A549 (cell line): ENCODE measurements around the gene SPNS2. TPM values are rescaled to one million over a fixed set of nuclear protein-coding genes. Genes with fewer than 3 reads are reported as not detected.
A peak's percentile ranks its signal among the peaks of the same experiment; 100 is the strongest.

Source experiments
- ATAC-seq, 2 experiments: fragments of 200-7000 bp in 1 of 2; fragments of >200 bp in 1 of 2; cut with Nextera tagmentation in 1 of 2; cut with Tn5 transposase in 1 of 2; 3 replicates each; pipeline versions ENCODE4 v1.8.0 to v1.9.1; 2018 to 2020; ENCODE audit warnings: mild to moderate bottlenecking in 1 of 2, moderate library complexity in 1 of 2
- CTCF ChIA-PET: fragments of 300-600 bp; sonication (Branson Sonifier 250); formaldehyde crosslinking; extraction: SDS; loops from one replicate; lab custom pipeline; 2021; ENCODE audit warnings: antibody characterized with exemption, inconsistent platforms; lab: Yijun Ruan, JAX
- POLR2A ChIA-PET: fragments of 350-600 bp; formaldehyde crosslinking; extraction: SDS; loops from one replicate; lab custom pipeline; 2021; ENCODE audit warnings: antibody characterized with exemption, inconsistent platforms; lab: Yijun Ruan, JAX
- DNase-seq, 2 experiments: peaks; one replicate each; pipeline versions ENCODE4 v3.0.0 to v3.0.0-alpha.2; 2011 to 2016; ENCODE audit warnings: low read depth in 1 of 2, low spot score in 1 of 2
- FAIRE-seq: peaks from 2 replicates; lab custom pipeline; 2011; peaks lifted over from hg19 to GRCh38; lab: Jason Lieb, UNC
- H3K27ac ChIP-seq, 2 experiments: fragments of >200 bp; sonication (Bioruptor Twin); formaldehyde crosslinking; 3 replicates each; pipeline ENCODE4 v1.5.1; 2016 to 2017
- H3K4me1 ChIP-seq: fragments of >200 bp; sonication (Bioruptor Twin); formaldehyde crosslinking; 3 replicates; pipeline ENCODE4 v1.6.1; 2016
- H3K4me2 ChIP-seq: fragments of >200 bp; sonication (Bioruptor Twin); formaldehyde crosslinking; 3 replicates; pipeline ENCODE4 v1.6.1; 2016
- H3K4me3 ChIP-seq: fragments of >200 bp; sonication (Bioruptor Twin); formaldehyde crosslinking; 3 replicates; pipeline ENCODE4 v1.5.1; 2016
- H3K9me3 ChIP-seq: fragments of >200 bp; sonication (Bioruptor Twin); formaldehyde crosslinking; 3 replicates; pipeline ENCODE4 v1.6.1; 2016
- ATOH8 ChIP-seq: fragments of 250-450 bp; sonication (Bioruptor Pico); IDR thresholded peaks from 2 replicates; pipeline ENCODE4 v1.5.0; 2020; ENCODE audit warnings: low read depth, mild to moderate bottlenecking, moderate library complexity
- E2F6 ChIP-seq: IDR thresholded peaks from 2 replicates; pipeline ENCODE4 v1.6.1; 2012; ENCODE audit warnings: low read depth, borderline replicate concordance
- EHF ChIP-seq: fragments of 250-450 bp; sonication (Bioruptor Pico); IDR thresholded peaks from 2 replicates; pipeline ENCODE4 v1.5.0; 2020; ENCODE audit warnings: mild to moderate bottlenecking
- FOSB ChIP-seq: fragments of 250-450 bp; sonication (Bioruptor Pico); IDR thresholded peaks from 2 replicates; pipeline ENCODE4 v1.5.0; 2020; ENCODE audit warnings: mild to moderate bottlenecking, moderate library complexity
- HMGXB4 ChIP-seq: fragments of 250-450 bp; sonication (Bioruptor Pico); IDR thresholded peaks from 2 replicates; pipeline ENCODE4 v1.5.0; 2021; ENCODE audit warnings: mild to moderate bottlenecking, moderate library complexity, borderline replicate concordance
- HOXB13 ChIP-seq: fragments of 250-450 bp; sonication (Bioruptor Pico); IDR thresholded peaks from 2 replicates; pipeline ENCODE4 v1.5.0; 2020; ENCODE audit warnings: low read depth, mild to moderate bottlenecking, moderate library complexity
- KDM1A ChIP-seq: fragments of 200-600 bp; sonication (generic); IDR thresholded peaks from 2 replicates; pipeline ENCODE4 v1.6.1; 2016; ENCODE audit warnings: low read depth, mild to moderate bottlenecking
- KDM5A ChIP-seq: fragments of 200-600 bp; sonication (generic); IDR thresholded peaks from 2 replicates; pipeline ENCODE4 v1.6.1; 2016; ENCODE audit warnings: antibody characterized with exemption, mild to moderate bottlenecking
- MAX ChIP-seq: IDR thresholded peaks from 2 replicates; pipeline ENCODE4 v1.6.1; 2012
- NFE2L2 ChIP-seq: fragments of 150-350 bp; conservative IDR thresholded peaks from 2 replicates; pipeline ENCODE4 v1.6.1; 2014; ENCODE audit warnings: low read length
- PBX3 ChIP-seq: IDR thresholded peaks from 2 replicates; pipeline ENCODE4 v1.6.1; 2012
- POLR2AphosphoS2 ChIP-seq: conservative IDR thresholded peaks from 2 replicates; pipeline ENCODE4 v1.6.1; 2012; ENCODE audit warnings: low read length, improper control_type of control experiment, inconsistent platforms
- TFCP2L1 ChIP-seq: fragments of 250-450 bp; sonication (Bioruptor Pico); IDR thresholded peaks from 2 replicates; pipeline ENCODE4 v1.5.0; 2021; ENCODE audit warnings: mild to moderate bottlenecking
- TP53 ChIP-seq: fragments of 250-450 bp; sonication (Bioruptor Pico); IDR thresholded peaks from 2 replicates; pipeline ENCODE4 v1.5.0; 2021; ENCODE audit warnings: mild to moderate bottlenecking, moderate library complexity
- WGBS: methylation state at CpG from one replicate; pipeline ENCODE4 v1.1.6; 2017; ENCODE audit errors: missing lambda C conversion rate; 5-methylcytosine and 5-hydroxymethylcytosine counted together
- polyA plus RNA-seq, 4 experiments: library from polyadenylated mRNA; depleted of rRNA in 3 of 4; stranded (reverse); fragments of >200 nt; fragmentation: RNase III in 1 of 4; extraction: RNeasy Plus Mini Kit Qiagen cat#74134 plus additional on column Dnase treatment in 1 of 4; gene quantifications; 2 replicates in 3 of 4; 3 replicates in 1 of 4; pipeline ENCODE4 v1.2.3, GENCODE V29; 2011 to 2017
- TF ChIP-seq, protein P1 (sequence below): fragments of >200 bp; sonication (Bioruptor Twin); formaldehyde crosslinking; IDR thresholded peaks from 3 replicates; pipeline ENCODE4 v1.5.1; 2016
- TF ChIP-seq, protein P2 (sequence below): fragments of >200 bp; sonication (Bioruptor Twin); formaldehyde crosslinking; IDR thresholded peaks from 3 replicates; pipeline ENCODE4 v1.6.1; 2016

The SPNS2 gene
- polyA plus RNA-seq, 2 of the 4 experiments (the other 2 are of a cell fraction), result 0.27 to 0.46 TPM

DNA sequence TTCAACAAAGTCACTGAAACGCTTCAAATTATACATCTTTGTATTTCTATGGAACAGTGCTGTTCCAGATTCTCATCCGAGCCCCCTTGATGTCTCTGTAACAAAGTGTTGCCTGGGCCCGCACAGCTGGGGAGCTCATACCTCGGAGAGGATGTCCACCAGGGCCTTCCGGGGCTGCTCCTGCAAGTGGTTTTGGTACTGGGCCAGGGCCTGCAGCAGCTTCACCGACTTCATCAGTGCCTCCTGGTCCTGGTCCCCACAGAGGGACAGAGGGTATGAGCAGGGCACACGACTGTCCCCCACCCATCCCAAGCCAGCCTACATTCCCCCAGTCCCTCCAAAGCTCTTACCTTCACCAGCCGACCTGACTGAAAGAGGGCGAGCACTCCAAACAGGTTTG is 55.0 kb downstream of the SPNS2 start:
- peak overlapping the region; percentile 84 to 89; a peak in 5 of 6 replicates for H3K27ac ChIP-seq

More for the DNA sequence above, 55.0 kb downstream of the SPNS2 start:
- no peak for DNase-seq
- no peak for ATAC-seq
- Histone ChIP-seq H3K4me3 (peak overlapping the region; percentile 92), H3K4me1 (peaks cover 28% of the 10 kb centered on the region), H3K9me3 (no peaks in the 10 kb centered on the region), H3K4me2 (peak overlapping the region; percentile 87)
- POLR2A ChIA-PET, result no interaction called here
- 79% methylated on average over 9 of the region's 9 CpGs for WGBS
- FAIRE-seq, result no peak
- CTCF ChIA-PET, result interaction anchor here (0.8 to 5.9 kb wide), 4 partner anchors 12 to 72 kb away, joined by 4 to 78 read pairs (median 5); no protein-coding TSS in a partner anchor
- TF ChIP-seq, protein P1, sequence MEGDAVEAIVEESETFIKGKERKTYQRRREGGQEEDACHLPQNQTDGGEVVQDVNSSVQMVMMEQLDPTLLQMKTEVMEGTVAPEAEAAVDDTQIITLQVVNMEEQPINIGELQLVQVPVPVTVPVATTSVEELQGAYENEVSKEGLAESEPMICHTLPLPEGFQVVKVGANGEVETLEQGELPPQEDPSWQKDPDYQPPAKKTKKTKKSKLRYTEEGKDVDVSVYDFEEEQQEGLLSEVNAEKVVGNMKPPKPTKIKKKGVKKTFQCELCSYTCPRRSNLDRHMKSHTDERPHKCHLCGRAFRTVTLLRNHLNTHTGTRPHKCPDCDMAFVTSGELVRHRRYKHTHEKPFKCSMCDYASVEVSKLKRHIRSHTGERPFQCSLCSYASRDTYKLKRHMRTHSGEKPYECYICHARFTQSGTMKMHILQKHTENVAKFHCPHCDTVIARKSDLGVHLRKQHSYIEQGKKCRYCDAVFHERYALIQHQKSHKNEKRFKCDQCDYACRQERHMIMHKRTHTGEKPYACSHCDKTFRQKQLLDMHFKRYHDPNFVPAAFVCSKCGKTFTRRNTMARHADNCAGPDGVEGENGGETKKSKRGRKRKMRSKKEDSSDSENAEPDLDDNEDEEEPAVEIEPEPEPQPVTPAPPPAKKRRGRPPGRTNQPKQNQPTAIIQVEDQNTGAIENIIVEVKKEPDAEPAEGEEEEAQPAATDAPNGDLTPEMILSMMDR, result no peak
- TF ChIP-seq MAX, result no peak
- TF ChIP-seq TFCP2L1, result no peak
- no peak for TF ChIP-seq FOSB
- no peak for TF ChIP-seq EHF (CRISPR knock-in tag)
- no peak for TF ChIP-seq HOXB13 (CRISPR knock-in tag)
- no peak for TF ChIP-seq NFE2L2
- TF ChIP-seq KDM1A, result no peak
- no peak for TF ChIP-seq HMGXB4 (CRISPR knock-in tag)
- TF ChIP-seq POLR2AphosphoS2, result no peak
- no peak for TF ChIP-seq TP53 (CRISPR knock-in tag)
- no peak for TF ChIP-seq E2F6
- no peak for TF ChIP-seq ATOH8 (CRISPR knock-in tag)
- TF ChIP-seq, protein P2, sequence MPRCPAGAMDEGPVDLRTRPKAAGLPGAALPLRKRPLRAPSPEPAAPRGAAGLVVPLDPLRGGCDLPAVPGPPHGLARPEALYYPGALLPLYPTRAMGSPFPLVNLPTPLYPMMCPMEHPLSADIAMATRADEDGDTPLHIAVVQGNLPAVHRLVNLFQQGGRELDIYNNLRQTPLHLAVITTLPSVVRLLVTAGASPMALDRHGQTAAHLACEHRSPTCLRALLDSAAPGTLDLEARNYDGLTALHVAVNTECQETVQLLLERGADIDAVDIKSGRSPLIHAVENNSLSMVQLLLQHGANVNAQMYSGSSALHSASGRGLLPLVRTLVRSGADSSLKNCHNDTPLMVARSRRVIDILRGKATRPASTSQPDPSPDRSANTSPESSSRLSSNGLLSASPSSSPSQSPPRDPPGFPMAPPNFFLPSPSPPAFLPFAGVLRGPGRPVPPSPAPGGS, result no peak
- no peak for TF ChIP-seq PBX3
- TF ChIP-seq KDM5A, result no peak
- TF ChIP-seq, all 56 proteins: peak for 0
